Activated CD4-positive, alpha-beta T cell treated with anti-CD3 and anti-CD28 coated beads, Interleukin-2, amount 50 U/mL, for 24 hours (primary cell): ENCODE measurements around the gene PP2D1.
"Not testable (repeated sequence)": the region's sequence is repeated elsewhere in the genome, so short reads cannot be mapped to it uniquely, and the experiment has no call there.

Experiments
- DNase-seq, 2 donors: peaks; one replicate each; pipeline ENCODE4 v3.0.0-alpha.2; 2020; ENCODE audit warnings: low read depth in 1 of 2, low spot score in 1 of 2

PP2D1 gene

GRCh38 chr3:20012164-20012563 lies at the start of gene PP2D1:
PP2D1 (minus strand) TSS chr3:20012264; CDS start chr3:20012072, 192 bp downstream.
- no peak for DNase-seq

DNA sequence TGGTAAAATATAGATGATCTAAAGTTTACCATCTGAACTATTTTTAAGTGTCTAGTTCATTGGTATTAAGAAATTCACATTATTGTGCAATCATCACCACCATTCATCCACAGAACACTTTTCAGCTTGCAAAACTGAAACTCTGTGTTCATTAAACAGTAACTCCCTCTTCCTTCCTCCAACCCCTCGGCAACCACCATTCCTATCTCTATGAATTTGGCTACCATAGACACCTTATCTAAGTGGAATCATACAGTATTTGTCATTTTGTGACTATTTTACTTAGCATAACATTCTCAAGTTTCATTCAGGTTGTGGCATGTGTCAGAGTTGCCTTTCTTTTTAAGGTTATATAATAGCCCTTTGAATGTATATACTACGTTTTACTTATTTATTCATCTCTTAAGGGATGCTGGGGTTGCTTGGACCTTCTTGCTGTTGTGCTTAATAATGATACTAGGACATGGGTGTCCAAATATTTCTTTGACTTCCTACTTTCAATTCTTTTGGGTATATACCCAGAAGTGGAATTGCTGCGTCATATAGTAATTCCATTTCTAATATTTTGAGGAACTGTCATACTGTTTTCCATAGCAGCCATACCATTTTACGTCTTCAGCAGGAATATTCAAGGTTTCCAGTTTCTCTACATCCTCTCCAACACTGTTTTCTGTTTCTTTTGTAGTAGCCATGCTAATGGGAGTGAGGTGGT lies 49.1 kb upstream of the PP2D1 start:
- no peak for DNase-seq

DNA sequence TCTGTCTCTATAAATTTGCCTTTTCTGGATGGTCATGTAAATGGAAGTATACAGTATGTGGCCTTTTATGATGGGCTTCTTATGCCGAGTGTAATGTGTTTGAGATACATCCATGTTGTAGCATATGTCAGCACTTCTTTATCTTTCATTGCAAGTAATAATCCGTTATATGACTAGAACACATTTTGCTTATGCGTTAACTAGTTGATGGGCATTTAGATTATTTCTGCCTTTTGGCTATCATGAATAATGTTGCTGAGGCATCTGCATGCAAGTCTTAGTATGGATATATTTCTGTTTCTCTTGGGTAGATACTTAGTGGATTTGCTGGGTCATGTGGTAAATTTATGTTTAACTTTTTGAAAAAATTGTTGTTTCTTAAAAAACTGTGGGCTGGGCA lies 47.9 kb upstream of the PP2D1 start:
- no peak for DNase-seq

DNA sequence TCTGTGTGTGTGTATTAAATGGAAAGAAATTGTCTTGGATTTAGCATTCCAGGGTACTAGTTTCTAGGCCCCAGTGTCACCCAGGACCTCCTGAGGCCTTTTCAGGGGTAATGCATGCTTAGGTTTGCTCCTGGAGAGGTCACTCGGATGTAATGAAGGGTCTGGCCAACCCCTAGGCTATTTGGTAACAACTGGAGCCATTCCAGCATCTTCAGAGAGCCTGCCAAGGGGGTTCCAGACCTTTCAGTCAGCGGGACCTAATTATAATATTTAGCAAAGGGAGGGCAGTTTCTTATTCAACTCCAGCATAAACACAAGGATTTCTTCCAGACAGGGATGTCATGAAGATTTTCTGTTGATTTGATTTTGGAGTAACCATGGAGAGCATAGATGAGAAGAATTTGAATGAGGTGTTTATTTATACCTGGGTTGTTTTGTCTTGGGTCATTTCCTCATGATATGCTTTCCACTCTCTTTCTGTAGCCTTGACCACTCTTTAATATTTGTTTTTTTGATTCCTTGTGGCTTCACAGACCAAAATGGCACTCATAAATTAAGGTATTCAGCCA lies 45.6 kb upstream of the PP2D1 start:
- DNase-seq = no peak

GRCh38 chr3:20056725-20057611 lies 44.9 kb upstream of the PP2D1 start:
- DNase-seq = peak in 1 of 2 donors; percentile 28

DNA sequence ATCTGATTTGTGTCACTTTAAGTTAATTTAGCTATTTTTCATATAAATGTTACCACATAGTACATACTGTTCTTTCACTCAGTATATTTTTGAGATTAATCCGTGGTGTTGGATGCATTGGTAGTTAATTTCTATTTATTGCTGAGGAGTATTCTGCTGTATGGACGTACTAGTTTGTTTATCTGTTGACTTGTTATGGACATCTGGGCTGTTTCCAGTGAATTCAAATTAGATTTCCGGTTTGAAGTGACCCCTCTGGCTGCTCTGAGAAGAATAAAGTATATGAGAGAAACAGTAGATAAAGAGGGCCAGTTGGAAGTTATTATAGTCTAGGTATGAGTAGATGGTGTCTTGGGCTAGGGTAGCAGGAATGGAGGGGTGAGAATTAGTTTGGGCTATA lies 43.8 kb upstream of the PP2D1 start:
- no peak for DNase-seq

DNA sequence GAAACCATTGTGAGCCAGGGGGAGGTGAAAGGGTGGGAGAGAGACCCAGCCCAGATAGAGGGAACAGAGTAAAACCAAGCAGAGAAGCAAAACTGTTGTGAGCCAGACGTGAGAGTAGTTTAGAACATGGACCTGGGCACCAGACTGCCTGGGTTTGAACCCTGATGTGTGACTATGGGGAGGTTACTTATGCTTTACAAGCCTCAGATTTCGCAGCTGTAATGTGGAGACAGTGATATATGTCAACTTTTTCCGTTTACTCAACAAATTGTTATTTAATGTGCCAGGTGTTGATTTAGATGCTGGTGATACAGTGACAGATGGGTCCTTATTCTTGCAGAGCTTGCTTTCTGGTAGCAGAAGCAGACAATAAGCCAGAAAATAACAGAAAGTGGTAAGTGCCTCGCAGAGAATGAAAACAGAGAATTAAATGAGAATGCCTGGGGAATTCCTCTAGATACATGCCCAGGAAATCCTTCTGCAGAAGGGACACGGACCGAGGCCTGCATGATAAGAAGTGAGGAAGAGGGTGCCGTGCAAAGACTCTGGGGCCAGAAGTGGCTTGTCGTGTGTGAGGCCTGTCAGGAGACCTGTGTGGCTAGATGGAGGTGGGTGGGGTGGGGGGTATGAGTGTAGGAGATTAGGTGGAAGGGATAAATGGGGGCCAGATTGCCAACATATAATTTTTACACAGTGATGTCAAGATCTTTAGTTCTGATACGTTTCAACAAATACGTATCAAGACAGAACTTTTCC lies 43.1 kb upstream of the PP2D1 start:
- DNase-seq = no peak

DNA sequence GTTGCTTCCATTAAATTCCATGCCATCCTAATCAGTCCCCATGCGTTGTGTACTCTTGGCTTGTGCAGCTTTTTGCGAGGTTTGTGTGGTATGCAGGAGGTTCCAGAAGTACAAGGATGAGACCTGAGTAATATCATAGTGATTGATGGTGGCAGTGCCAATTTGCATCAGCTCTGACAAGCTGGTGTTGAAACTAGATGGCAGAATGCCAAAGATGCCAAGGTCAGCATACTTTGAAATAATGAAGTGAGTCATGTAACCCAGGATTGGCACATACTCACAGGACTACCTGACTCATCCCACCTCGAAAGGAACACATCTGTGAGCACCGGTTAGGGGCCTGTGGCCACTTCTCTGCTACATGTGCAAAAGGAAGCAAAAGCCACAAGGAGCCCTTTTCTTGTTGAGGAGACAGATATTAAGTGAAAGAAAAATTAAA lies 42.5 kb upstream of the PP2D1 start:
- DNase-seq = peak in 1 of 2 donors; percentile 80

DNA sequence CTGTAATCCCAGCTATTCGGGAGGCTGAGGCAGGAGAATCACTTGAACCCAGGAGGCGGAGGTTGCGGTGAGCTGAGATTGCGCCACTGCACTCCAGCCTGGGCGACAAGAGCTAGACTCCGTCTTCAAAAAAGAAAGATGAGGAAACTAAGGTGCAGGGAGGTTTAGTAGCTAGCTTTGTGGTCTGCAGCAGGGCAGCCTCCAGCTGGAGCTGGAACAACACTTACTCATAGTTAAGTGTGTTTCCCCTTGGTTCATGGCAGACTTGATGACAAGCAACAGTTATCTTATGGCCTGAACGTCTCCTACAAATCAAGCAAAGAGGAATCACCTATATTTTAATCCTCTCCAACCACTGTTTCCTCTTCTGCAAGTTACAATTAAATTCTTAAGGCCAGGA lies 40.8 kb upstream of the PP2D1 start:
- no peak for DNase-seq

DNA sequence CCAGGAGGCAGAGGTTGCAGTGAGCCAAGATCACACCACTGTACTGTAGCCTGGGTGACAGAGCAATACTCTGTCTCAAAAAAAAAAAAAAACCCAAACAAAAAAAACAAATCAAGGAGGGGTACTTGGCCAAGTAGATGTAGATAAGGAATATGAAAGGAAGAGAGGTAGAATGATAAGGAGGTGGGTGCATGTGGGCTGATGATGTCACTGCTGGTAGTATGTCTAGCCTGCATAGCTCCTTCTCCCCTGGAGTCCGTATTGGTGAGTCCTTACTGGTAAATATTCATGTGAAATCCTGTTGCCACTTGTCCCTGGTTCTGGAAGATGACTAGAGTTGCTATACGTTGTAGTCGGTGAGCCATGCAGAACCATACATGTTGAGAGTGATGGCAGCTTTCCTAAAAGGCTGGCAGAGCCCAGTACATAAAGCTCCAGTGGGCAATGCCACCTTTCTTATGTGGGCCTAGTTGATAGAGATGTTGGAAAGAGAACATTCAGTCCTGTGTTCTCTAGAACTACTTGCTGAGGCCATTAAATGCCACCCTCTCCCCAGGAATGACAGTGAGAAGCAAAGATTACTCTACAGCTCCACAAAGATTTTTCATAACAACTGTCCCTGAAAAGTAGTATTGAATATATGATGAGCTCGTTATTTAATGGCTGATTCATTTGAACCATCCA lies 39.2 kb upstream of the PP2D1 start:
- no peak for DNase-seq

DNA sequence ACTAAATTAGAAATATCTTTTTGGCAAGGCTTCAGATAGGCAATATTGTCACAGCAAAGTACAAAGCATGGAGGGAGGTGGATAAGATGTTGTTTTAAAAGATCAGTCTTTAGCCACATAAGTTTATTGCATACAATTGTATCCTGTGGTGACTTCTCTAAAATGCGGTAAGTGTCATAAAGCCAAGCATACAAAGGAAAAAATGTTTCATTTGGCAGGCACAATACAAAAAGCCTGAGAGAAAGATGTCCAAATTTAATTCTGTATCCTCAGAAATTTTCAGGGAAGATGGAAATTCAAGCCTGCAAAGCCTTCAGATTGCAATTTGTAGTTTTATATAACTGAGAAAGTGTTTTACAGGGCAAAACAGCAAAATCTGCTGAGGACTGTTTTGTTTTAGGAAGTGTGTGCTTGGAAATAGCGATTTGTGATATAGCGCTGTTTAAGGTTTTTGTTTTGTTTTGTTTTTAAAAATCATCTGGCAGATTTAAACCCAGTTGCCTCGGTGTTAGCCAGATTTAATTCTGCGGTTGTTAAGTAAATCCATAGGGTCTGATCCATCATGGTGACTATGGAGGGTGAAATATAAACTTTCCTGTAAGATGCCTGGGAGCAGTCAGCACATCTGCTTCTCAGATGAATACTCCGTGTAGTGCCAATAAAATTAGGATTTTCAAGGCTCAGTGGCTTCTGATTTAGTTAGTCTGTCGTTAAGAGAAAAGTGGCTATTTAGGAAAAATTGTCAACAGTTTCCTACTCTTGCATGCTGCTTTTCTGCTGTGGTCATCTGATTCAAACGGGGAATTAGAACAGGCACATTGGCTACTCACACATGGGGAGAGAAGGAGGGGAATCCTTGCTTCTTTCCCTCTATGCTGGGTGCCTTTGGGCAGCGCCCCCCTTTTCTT lies 36.2 kb upstream of the PP2D1 start:
- DNase-seq = no peak

DNA sequence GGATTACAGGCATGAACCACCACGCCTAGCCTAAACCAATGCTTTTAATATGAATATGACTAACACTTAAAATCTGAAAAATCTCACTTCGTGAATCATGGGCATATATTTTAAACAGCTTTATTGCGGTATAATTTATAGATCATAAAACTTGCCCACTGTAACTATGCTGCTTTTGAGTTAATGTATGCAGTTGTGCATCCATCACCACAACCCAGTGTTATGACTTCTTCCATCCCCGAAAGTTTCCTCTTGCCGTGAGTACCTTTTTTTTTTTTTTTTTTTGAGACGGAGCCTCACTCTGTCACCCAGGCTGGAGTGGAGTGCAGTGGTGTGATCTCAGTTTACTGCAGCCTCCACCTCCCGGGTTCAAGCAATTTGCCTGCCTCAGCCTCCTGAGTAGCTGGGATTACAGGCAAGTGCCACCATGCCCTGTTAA lies 35.3 kb upstream of the PP2D1 start:
- no peak for DNase-seq

- DNase-seq = no peak
Observed at GRCh38 chr3:20046556-20046955, 34.5 kb upstream of the PP2D1 start.

GRCh38 chr3:20045141-20045540 lies 33.1 kb upstream of the PP2D1 start:
- not testable (repeated sequence) for DNase-seq

DNA sequence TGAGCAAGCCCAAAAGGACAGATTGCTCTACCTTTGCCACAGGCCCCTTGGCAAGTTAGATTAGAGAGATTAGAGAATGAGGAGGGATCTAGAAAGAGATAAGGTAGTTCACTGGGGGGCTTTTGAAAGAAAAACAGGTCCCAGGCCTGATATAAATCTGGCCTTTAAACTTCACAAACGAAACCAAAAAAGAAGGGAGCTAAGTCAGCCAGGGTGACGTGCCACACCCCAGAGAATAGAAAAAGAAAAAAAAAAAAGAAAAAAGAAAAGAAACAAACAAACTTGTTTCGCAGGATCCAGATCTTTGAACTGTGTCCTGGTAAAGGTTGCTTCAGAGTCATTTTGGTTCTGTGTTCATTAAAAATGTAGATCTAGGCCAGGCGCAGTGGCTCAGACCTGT lies 31.8 kb upstream of the PP2D1 start:
- DNase-seq = no peak

- no peak for DNase-seq
Observed at GRCh38 chr3:20043396-20043795, 31.3 kb upstream of the PP2D1 start.

DNA sequence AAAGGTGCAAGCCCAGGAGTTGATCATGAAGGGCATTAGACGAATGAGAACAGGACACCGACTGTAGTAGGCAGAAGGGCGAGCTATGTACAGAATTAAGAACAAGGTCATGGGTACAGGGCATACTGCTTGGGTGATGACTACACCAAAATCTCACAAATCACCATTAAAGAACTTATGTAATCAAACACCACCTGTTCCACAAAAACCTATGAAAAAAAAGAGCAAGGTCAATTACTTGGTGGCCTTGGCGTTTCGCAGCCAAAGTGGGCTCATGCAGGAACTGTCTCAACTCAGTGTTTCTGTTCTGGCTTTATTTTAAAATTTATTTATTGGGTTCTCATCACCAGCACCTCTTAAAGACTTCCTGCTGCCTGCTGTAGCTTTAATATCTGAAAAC lies 30.3 kb upstream of the PP2D1 start:
- no peak for DNase-seq

GRCh38 chr3:20041197-20041780 lies 29.2 kb upstream of the PP2D1 start:
- peak in 1 of 2 donors; percentile 67 for DNase-seq

GRCh38 chr3:20040548-20041196 lies 28.6 kb upstream of the PP2D1 start:
- peak in 1 of 2 donors; percentile 41 for DNase-seq
